DOHH2 (cell line): ENCODE results near the gene ZFAND3.

ENCODE experiments used
- CTCF ChIP-seq: fragments of 200-600 bp; sonication (generic); IDR thresholded peaks from one replicate; pipeline ENCODE4 v1.5.1; 2014; ENCODE audit warnings: antibody characterized with exemption, mild to moderate bottlenecking, low read depth, low read length; ENCODE audit not compliant: poor library complexity, severe bottlenecking
- EZH2phosphoT487 ChIP-seq: fragments of 200-600 bp; sonication (generic); IDR thresholded peaks from 2 replicates; pipeline ENCODE4 v1.6.1; 2017; ENCODE audit warnings: borderline replicate concordance, mild to moderate bottlenecking, antibody characterized with exemption, low read length, moderate library complexity, mixed read lengths

- TF ChIP-seq EZH2phosphoT487 (no peak), CTCF (no peak)
These were observed 11.9 kb downstream of the ZFAND3 start for GRCh38 chr6:37831457-37831856.
